Pancreas (tissue), 10 donors: ENCODE data around the gene KLF15. TPM values are rescaled to one million over a fixed set of nuclear protein-coding genes. Genes with fewer than 3 reads are reported as not detected.

ENCODE experiments used
- ATAC-seq, 4 donors: fragments of 200-7000 bp; cut with Tn5 transposase; one replicate each; pipeline versions ENCODE4 v1.8.0 to v1.9.1; 2020; ENCODE audit warnings: mild to moderate bottlenecking in 4 of 4, moderate library complexity in 4 of 4
- DNase-seq, 6 donors: peaks; one replicate each; pipeline ENCODE4 v3.0.0-alpha.2; 2020
- FAIRE-seq: peaks from 2 replicates; lab custom pipeline; 2012; peaks lifted over from hg19 to GRCh38; lab: Jason Lieb, UNC
- H3K27ac ChIP-seq, 4 donors: fragments of 200-600 bp; sonication (generic); 1 replicate in 3 of 4; 2 replicates in 1 of 4; pipeline versions ENCODE4 v1.5.0 to v1.8.0; 2020
- H3K27me3 ChIP-seq, 4 donors: fragments of 200-600 bp; one replicate each; pipeline ENCODE4 v1.8.0; 2021
- H3K36me3 ChIP-seq, 3 donors: fragments of 200-600 bp; sonication (generic) in 1 of 3; one replicate each; pipeline versions ENCODE4 v1.5.0 to v1.8.0; 2020 to 2021
- H3K4me1 ChIP-seq, 3 donors: fragments of 200-600 bp; one replicate each; pipeline ENCODE4 v1.8.0; 2021
- H3K4me3 ChIP-seq, 4 donors: fragments of 200-600 bp; sonication (generic) in 2 of 4; one replicate each; pipeline versions ENCODE4 v1.5.0 to v1.8.0; 2020 to 2021
- H3K9me3 ChIP-seq, 4 donors: fragments of 200-600 bp; one replicate each; pipeline ENCODE4 v1.8.0; 2021
- CTCF ChIP-seq, 4 donors: fragments of 200-600 bp; sonication (generic) in 3 of 4; IDR thresholded peaks; one replicate each; pipeline versions ENCODE4 v1.5.0 to v1.8.0; 2021; ENCODE audit warnings: antibody characterized with exemption in 4 of 4
- whole genome bisulfite sequencing, 2 donors: extraction: QIAGEN DNeasy Blood & Tissue Kit; methylation state at CpG; one replicate each; pipeline ENCODE4 v1.1.7; 2013; 5-methylcytosine and 5-hydroxymethylcytosine counted together
- intact Hi-C, 3 donors: fragments of 100-400 bp; cut with DNase I; formaldehyde crosslinking; loops; one replicate each; pipeline versions ENCODE4 v1.11.1 to v1.14.2; 2022
- polyA plus RNA-seq, 2 donors: library from polyadenylated mRNA; stranded (reverse); fragments of 200-250 nt; gene quantifications; one replicate each; pipeline ENCODE4 v1.2.3, GENCODE V29; 2013
- total RNA-seq, 6 donors: library from RNA; stranded (reverse); fragmentation: NEBNext Ultra II Directional in 4 of 6; extraction: Animal tissue kit (Norgen Biotek cat#: 25700) in 4 of 6; gene quantifications; one replicate each; pipeline versions ENCODE4 v1.2.1 to v1.2.4, GENCODE V29; 2021 to 2023
- donor health status: healthy with polysubstance abuse.
- donor health status: DM: no; HTN: no; CAD: no; lungs with moderate emphysema.
- donor health status: DM: no; HTN: no; CAD: no.
- donor health status: control.
- donor health status: control.
- donor health status: Bipolar disorder and iron deficiency.
- donor health status: DM: yes; HTN: yes; CAD: no.
- donor health status: DM: no; HTN: no; CAD: no.
- donor health status: DM: no; HTN: no; CAD: no.
- donor health status: DM: yes; HTN: yes; CAD: no.

Gene KLF15
- total and polyA plus RNA-seq, 8 donors, result 11.3 to 38.3 (median 26.8) TPM

GRCh38 chr3:126356373-126357264, 589 bp downstream of the KLF15 start:
- TF ChIP-seq CTCF (IDR thresholded peaks at IDR 0.05), result no peak
- peaks cover 0 to 9% (median 4%) of the 10 kb centered on the region in 3 donors for H3K36me3 ChIP-seq
- FAIRE-seq (no peak), DNase-seq (peak; percentile 50 to 88 (median 74)), ATAC-seq (peak; percentile 20 to 26 (median 22))
- peak overlapping the region; percentile 96 to 99 (median 98) for H3K27ac ChIP-seq
- 0% methylated on average over 72 to 100 of the region's 100 CpGs for WGBS, 2 donors
- H3K4me1 ChIP-seq, result peaks cover 4 to 18% (median 15%) of the 10 kb centered on the region in 3 donors
- H3K4me3 ChIP-seq, result peak overlapping the region; percentile 63 to 95 (median 88)
- H3K27me3 ChIP-seq, result no peaks in the 10 kb centered on the region
- H3K9me3 ChIP-seq, result no peaks in the 10 kb centered on the region
- intact Hi-C loops, result loop anchor here in 1 of 3 donors (2.0 kb wide), 1 partner anchor 86 kb away; no protein-coding TSS in a partner anchor

DNA sequence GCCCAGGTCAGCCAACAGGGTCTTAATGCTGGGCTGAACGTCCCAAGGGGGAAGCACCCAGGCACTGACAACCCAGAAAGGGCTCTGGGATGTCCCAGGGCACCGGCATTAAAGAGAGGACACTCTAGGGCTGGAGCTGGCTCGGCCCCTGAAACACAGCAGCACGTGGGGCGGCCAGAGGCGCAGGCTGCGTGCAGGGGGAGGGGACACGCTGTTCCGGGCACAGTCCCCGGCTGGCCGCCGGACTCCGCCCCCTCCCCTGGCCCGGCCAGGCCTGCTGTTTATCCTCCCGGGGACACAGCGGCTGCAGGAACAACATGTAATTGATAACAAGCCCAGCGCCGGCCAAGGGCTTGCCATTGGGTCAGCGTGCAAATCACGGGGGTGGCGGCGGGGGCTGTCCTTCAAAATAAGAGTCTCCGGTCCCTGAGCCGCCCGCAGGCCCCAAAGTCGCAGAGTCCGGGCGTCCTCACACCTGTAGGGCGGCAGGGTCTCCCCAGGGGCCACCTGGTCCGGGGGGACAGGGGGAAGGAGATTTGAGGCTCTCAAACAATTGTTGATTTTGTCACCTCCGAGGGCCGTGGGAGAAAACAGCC, 1.3 kb downstream of the KLF15 start:
- peaks cover 10 to 18% (median 15%) of the 10 kb centered on the region in 3 donors for H3K4me1 ChIP-seq
- intact Hi-C loops, result loop anchor here in 1 of 3 donors (2.0 kb wide), 1 partner anchor 85 kb away; no protein-coding TSS in a partner anchor
- peak; percentile 79 to 88 (median 84) for ATAC-seq

DNA sequence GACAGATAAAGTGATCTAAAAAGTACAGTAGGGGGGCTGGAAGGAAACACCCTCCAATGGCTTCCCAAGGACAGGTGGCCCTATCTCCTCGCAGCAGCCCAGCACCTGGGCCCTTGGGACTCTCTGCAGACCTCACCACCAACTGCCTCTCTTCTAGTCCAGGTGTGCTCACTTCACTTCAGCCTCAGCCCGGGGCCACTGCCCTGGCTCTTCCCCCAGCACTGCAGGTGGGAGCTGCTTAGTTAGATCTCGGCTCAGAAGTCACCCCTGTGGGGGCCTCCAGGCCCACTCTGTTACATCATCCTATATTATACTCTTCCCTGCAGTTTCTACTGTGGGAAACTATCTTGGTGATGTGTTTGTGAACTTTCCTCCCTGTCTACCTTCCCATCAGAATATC, 2.0 kb downstream of the KLF15 start:
- intact Hi-C loops, result no loop called here
- H3K9me3 ChIP-seq, result no peaks in the 10 kb centered on the region
- no peak for ATAC-seq
- no peaks in the 10 kb centered on the region for H3K27me3 ChIP-seq
- peak overlapping the region; percentile 96 to 99 (median 98) for H3K27ac ChIP-seq
- H3K4me1 ChIP-seq, result peaks cover 10 to 18% (median 15%) of the 10 kb centered on the region in 3 donors
- H3K4me3 ChIP-seq, result peak overlapping the region in 3 of 4 donors; percentile 83 to 95 (median 94)
- peak in 2 of 6 donors; percentile 54 to 59 for DNase-seq
- 27% methylated on average over 3 of the region's 3 CpGs for WGBS, 2 donors
- H3K36me3 ChIP-seq, result peaks cover 0 to 21% (median 16%) of the 10 kb centered on the region in 3 donors
- FAIRE-seq, result no peak
- TF ChIP-seq CTCF (IDR thresholded peaks at IDR 0.05), result no peak

More for the DNA sequence above, 1.3 kb downstream of the KLF15 start:
- FAIRE-seq (no peak), DNase-seq (peak; percentile 95 to 99 (median 99))
- H3K9me3 ChIP-seq, result no peaks in the 10 kb centered on the region
- peak overlapping the region; percentile 96 to 99 (median 98) for H3K27ac ChIP-seq
- H3K36me3 ChIP-seq, result peaks cover 0 to 17% (median 11%) of the 10 kb centered on the region in 3 donors
- WGBS, 2 donors, result 0 to 1% methylated on average over 31 to 32 of the region's 32 CpGs
- no peaks in the 10 kb centered on the region for H3K27me3 ChIP-seq
- H3K4me3 ChIP-seq, result peak overlapping the region; percentile 63 to 95 (median 88)
- no peak for TF ChIP-seq CTCF (IDR thresholded peaks at IDR 0.05)

DNA sequence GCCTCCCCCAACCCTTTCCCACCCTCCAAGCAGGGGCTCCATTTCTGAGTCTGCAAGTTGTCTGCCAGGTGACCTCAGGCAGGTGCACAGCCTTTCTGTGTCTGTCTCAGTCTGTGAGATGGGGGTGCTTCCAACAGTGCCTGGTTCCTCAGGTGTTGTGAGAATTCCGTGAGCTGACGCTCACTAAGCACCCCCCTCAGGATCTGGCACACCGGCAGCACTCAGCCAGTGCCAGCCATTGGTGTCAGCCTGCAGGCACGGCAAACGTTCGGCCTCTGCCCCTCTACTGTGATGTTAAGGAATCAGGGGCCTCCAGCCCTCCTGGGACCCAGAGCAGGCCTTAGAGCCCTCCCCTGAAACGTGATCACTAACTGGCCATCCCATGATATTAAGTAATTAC, 2.4 kb downstream of the KLF15 start:
- intact Hi-C loops, result loop anchor here in 1 of 3 donors (5.0 kb wide), 1 partner anchor 87 kb away; no protein-coding TSS in a partner anchor
- Histone ChIP-seq H3K27ac (peak overlapping the region in 2 of 4 donors; percentile 96 to 98), H3K9me3 (no peaks in the 10 kb centered on the region), H3K27me3 (no peaks in the 10 kb centered on the region), H3K4me3 (peak overlapping the region in 3 of 4 donors; percentile 83 to 95 (median 94)), H3K36me3 (peaks cover 0 to 21% (median 16%) of the 10 kb centered on the region in 3 donors), H3K4me1 (peaks cover 10 to 18% (median 15%) of the 10 kb centered on the region in 3 donors)
- no peak for TF ChIP-seq CTCF (IDR thresholded peaks at IDR 0.05)
- no peak for FAIRE-seq
- no peak for ATAC-seq
- 40 to 46% methylated on average over 7 of the region's 7 CpGs for WGBS, 2 donors
- peak in 3 of 6 donors; percentile 46 to 68 (median 65) for DNase-seq
